Stomach (tissue), 9 donors: ENCODE measurements around the gene KDM8. TPM values are rescaled to one million over a fixed set of nuclear protein-coding genes. Genes with fewer than 3 reads are reported as not detected.
A peak's percentile ranks its signal among the peaks of the same experiment; 100 is the strongest.

ENCODE experiments used
- DNase-seq, 2 donors: peaks; one replicate each; pipeline versions ENCODE4 v3.0.0 to v3.0.0-alpha.2; 2013 to 2019
- H3K27ac ChIP-seq, 5 donors: fragments of 200-600 bp in 4 of 5; sonication (generic) in 4 of 5; one replicate each; pipeline ENCODE4 v1.5.1; 2013 to 2019; ENCODE audit warnings: mild to moderate bottlenecking in 1 of 5, moderate library complexity in 1 of 5
- H3K27me3 ChIP-seq, 3 donors: fragments of 200-600 bp; sonication (generic); one replicate each; pipeline ENCODE4 v1.5.1; 2017 to 2019; ENCODE audit warnings: mixed run types in 1 of 3
- H3K36me3 ChIP-seq, 4 donors: fragments of 200-600 bp; sonication (generic); 1 replicate in 3 of 4; 2 replicates in 1 of 4; pipeline ENCODE4 v1.5.1; 2016 to 2019
- H3K4me1 ChIP-seq, 4 donors: fragments of 200-600 bp; sonication (generic); one replicate each; pipeline ENCODE4 v1.5.1; 2016 to 2019
- H3K4me3 ChIP-seq, 4 donors: fragments of 200-600 bp; sonication (generic) in 3 of 4; one replicate each; pipeline ENCODE4 v1.5.1; 2016 to 2019; ENCODE audit warnings: mild to moderate bottlenecking in 1 of 4
- H3K9me3 ChIP-seq, 4 donors: fragments of 200-600 bp; sonication (generic); one replicate each; pipeline ENCODE4 v1.5.1; 2016 to 2019
- EP300 ChIP-seq: sonication (generic); formaldehyde crosslinking; IDR thresholded peaks from one replicate; pipeline ENCODE4 v1.6.1; 2017; ENCODE audit warnings: antibody characterized with exemption
- POLR2A ChIP-seq, 4 donors: fragments of 450-650 bp; IDR thresholded peaks; one replicate each; pipeline ENCODE4 v1.6.1; 2016; ENCODE audit warnings: antibody characterized with exemption in 4 of 4, control low read depth in 2 of 4, mild to moderate bottlenecking in 1 of 4, moderate library complexity in 1 of 4
- POLR2AphosphoS5 ChIP-seq, 3 donors: sonication (generic); formaldehyde crosslinking; IDR thresholded peaks; one replicate each; pipeline ENCODE4 v1.6.1; 2016; ENCODE audit warnings: antibody characterized with exemption in 3 of 3
- WGBS, 5 donors: extraction: QIAGEN DNeasy Blood & Tissue Kit in 3 of 5; methylation state at CpG; one replicate each; pipeline versions ENCODE4 v1.1.5 to v1.1.7; 2013 to 2018; 5-methylcytosine and 5-hydroxymethylcytosine counted together
- intact Hi-C: fragments of 100-400 bp; cut with DNase I; formaldehyde crosslinking; loops from one replicate; pipeline ENCODE4 v1.15.1; 2023; ENCODE audit warnings: low total_unique reads
- polyA plus RNA-seq, 3 donors: library from polyadenylated mRNA; stranded (reverse); fragments of 200-250 nt; gene quantifications; one replicate each; pipeline ENCODE4 v1.2.3, GENCODE V29; 2013
- total RNA-seq, 5 donors: library from RNA; depleted of rRNA; stranded (reverse); fragments of >200 nt; gene quantifications; one replicate each; pipeline versions ENCODE4 v1.1.0 to v1.2.3, GENCODE V29; 2014 to 2016
- TF ChIP-seq, protein P1 (sequence below), 7 experiments: fragments of 450-650 bp in 4 of 7; fragments of 200-600 bp in 3 of 7; sonication (generic) in 3 of 7; IDR thresholded peaks; one replicate each; pipeline ENCODE4 v1.5.1; 2016 to 2019; ENCODE audit warnings: antibody characterized with exemption in 7 of 7, control low read depth in 2 of 7, mild to moderate bottlenecking in 1 of 7
- donor health status: healthy with polysubstance abuse.
- donor health status: Bipolar disorder and iron deficiency.
- donor health status: healthy.

KDM8 gene
- total and polyA plus RNA-seq, 8 donors: 1.4 to 58.3 (median 2.9) TPM

DNA sequence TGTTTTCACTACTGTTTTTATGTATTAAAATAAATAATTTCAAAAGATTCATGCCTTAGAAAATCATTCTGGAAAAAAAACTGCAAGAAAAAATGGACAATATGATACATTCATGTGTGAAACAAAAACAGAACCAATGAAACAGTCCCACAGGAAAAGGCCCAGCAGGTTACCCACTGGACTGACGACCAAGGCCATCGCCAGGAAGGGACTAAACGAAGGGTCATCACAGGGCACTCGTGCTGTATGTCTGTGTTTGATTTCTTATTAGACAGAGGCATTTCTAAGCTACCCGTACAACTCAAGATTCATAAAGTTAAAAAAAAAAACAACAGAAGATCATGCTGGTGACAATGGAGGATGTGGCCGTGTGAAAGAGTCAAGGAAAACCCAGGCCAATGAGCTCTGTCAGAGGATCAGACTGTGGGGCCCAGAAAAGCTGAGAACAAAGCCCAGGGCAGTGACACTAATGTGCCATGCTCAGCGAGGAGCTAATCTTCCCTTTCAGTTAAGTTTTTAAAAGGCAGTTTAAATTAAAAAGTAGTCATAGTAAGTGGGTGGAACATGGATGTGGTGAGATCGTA, 33.4 kb downstream of the KDM8 start:
- Histone ChIP-seq H3K27me3 (no peaks in the 10 kb centered on the region), H3K4me1 (peaks cover 23 to 78% (median 52%) of the 10 kb centered on the region in 4 donors), H3K9me3 (no peaks in the 10 kb centered on the region), H3K27ac (peak overlapping the region; percentile 50 to 86 (median 81)), H3K4me3 (no peak overlapping the region), H3K36me3 (peaks cover 0 to 31% (median 26%) of the 10 kb centered on the region in 4 donors)
- 67 to 79% (median 76%) methylated on average over 8 of the region's 8 CpGs for WGBS, 5 donors
- TF ChIP-seq, protein P1, sequence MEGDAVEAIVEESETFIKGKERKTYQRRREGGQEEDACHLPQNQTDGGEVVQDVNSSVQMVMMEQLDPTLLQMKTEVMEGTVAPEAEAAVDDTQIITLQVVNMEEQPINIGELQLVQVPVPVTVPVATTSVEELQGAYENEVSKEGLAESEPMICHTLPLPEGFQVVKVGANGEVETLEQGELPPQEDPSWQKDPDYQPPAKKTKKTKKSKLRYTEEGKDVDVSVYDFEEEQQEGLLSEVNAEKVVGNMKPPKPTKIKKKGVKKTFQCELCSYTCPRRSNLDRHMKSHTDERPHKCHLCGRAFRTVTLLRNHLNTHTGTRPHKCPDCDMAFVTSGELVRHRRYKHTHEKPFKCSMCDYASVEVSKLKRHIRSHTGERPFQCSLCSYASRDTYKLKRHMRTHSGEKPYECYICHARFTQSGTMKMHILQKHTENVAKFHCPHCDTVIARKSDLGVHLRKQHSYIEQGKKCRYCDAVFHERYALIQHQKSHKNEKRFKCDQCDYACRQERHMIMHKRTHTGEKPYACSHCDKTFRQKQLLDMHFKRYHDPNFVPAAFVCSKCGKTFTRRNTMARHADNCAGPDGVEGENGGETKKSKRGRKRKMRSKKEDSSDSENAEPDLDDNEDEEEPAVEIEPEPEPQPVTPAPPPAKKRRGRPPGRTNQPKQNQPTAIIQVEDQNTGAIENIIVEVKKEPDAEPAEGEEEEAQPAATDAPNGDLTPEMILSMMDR (IDR thresholded peaks at IDR 0.05): no peak
- TF ChIP-seq POLR2AphosphoS5 (IDR thresholded peaks at IDR 0.05) (no peak), EP300 (no peak)
- intact Hi-C loops: no loop called here
- DNase-seq: no peak

DNA sequence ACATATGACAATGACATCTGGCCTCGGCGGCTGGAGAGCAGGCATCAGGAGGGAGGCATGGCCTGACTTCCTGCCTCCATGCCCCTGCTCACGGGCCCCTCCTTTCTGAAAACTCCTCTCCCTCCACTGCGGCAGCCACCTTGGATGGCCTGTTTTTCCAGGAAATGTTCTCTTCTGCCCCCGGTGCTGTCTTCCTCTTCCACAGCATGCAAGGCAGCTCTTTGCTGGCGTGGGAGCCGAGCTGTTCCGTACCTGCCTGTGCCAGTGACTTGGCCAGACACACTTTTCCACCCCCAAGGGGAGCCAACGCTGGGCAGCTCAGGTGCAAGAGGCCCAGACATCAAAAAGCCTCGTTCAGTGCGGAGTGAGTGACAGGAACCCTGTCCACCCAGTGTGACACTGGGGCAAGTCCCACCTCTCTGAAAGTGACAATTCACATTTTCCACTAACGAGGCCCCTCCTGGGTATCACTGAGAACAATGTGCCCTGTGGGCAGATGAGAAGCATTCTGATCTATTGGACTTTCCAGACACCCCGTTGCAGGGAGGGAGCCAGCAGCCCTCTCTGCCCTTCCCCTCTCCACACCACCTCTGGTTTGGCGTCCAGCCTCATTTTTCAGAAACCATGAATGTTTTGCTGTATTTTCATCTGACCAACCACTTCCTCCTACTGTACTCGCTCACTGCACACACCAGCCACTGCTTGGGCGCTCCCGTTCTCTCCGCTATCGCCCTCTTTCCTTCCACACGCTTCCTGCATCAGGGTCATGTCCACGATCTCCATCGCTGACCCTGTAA, 34.1 kb downstream of the KDM8 start:
- intact Hi-C loops: no loop called here
- Histone ChIP-seq H3K27me3 (no peaks in the 10 kb centered on the region), H3K4me1 (peaks cover 24 to 78% (median 57%) of the 10 kb centered on the region in 4 donors), H3K36me3 (peaks cover 0 to 24% (median 19%) of the 10 kb centered on the region in 4 donors), H3K9me3 (no peaks in the 10 kb centered on the region), H3K4me3 (no peak overlapping the region), H3K27ac (peak overlapping the region; percentile 50 to 86 (median 81))
- TF ChIP-seq, protein P1 (IDR thresholded peaks at IDR 0.05): no peak
- TF ChIP-seq POLR2A (IDR thresholded peaks at IDR 0.05): no peak
- TF ChIP-seq EP300: no peak
- no peak for TF ChIP-seq POLR2AphosphoS5 (IDR thresholded peaks at IDR 0.05)
- peak; percentile 42 to 62 for DNase-seq
- 49 to 53% (median 52%) methylated on average over 22 of the region's 22 CpGs for WGBS, 5 donors

DNA sequence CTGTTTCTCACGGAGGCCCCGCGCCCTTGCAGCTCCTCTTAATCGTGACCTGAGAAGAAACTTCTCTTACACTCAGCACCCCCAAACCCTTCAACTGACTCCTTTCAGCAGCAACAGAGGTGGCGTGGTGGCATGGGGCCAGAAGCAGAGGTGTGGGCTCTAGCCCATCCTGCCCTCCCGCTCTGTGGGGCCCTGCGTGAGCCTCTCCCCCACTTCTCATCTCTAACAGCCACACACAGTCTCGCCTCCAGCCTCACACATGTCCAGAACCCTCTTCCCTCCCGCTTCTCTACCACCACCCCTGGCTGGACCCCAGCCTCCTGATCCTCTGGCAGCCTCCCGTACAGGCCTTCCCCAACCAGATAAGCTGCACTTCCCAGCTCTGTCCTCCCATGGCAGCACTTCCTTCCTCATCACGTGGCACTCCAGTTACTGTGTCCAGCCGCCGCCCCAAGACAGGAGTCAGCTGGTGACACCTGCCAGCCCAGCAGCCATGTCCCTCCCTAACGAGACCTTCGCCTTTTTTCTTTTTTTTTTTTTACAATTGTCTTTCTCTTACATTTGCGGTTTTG, 34.8 kb downstream of the KDM8 start:
- Histone ChIP-seq H3K27ac (peak overlapping the region; percentile 50 to 86 (median 81)), H3K4me3 (no peak overlapping the region)
- intact Hi-C loops: no loop called here

DNA sequence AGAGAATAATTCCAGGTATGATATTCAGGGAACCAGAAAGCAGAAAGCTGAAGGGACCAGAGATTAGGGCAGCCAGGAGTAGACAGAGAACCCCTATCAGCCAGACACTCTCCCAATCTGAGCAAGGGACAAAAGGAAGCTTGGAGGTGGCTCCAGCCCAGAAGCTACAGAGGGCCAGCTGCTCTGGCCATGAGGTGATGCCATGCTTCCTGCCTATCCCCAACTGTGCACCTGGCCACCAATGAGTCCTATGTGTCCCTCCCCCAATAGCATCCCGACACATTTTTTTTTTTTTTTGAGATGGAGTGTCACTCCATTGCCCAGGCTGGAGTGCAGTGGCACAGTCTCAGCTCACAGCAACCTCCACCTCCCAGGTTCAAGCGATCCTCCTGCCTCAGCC, 35.3 kb downstream of the KDM8 start:
- Histone ChIP-seq H3K27me3 (no peaks in the 10 kb centered on the region), H3K4me3 (no peak overlapping the region), H3K4me1 (peaks cover 35 to 84% (median 67%) of the 10 kb centered on the region in 4 donors), H3K27ac (peak overlapping the region in 4 of 5 donors; percentile 73 to 86 (median 84)), H3K36me3 (peaks cover 0 to 12% (median 8%) of the 10 kb centered on the region in 4 donors), H3K9me3 (no peaks in the 10 kb centered on the region)
- intact Hi-C loops: no loop called here
- TF ChIP-seq EP300: no peak
- TF ChIP-seq, protein P1 (IDR thresholded peaks at IDR 0.05): no peak
- TF ChIP-seq POLR2A (IDR thresholded peaks at IDR 0.05): no peak
- no peak for TF ChIP-seq POLR2AphosphoS5 (IDR thresholded peaks at IDR 0.05)
- WGBS, 5 donors: 85 to 98% (median 94%) methylated on average over 2 of the region's 2 CpGs
- DNase-seq: no peak

More for the DNA sequence above, 34.8 kb downstream of the KDM8 start:
- Histone ChIP-seq H3K4me1 (peaks cover 30 to 79% (median 62%) of the 10 kb centered on the region in 4 donors), H3K9me3 (no peaks in the 10 kb centered on the region), H3K27me3 (no peaks in the 10 kb centered on the region), H3K36me3 (peaks cover 0 to 17% (median 12%) of the 10 kb centered on the region in 4 donors)
- 59 to 74% (median 68%) methylated on average over 16 of the region's 16 CpGs for WGBS, 5 donors
- peak; percentile 44 to 67 for DNase-seq
- TF ChIP-seq, protein P1 (IDR thresholded peaks at IDR 0.05): no peak
- TF ChIP-seq POLR2AphosphoS5 (IDR thresholded peaks at IDR 0.05): no peak
- TF ChIP-seq EP300: no peak
- no peak for TF ChIP-seq POLR2A (IDR thresholded peaks at IDR 0.05)
